Stomach (tissue), 9 donors: Measurements from ENCODE around the gene RPE. TPM values are rescaled to one million over a fixed set of nuclear protein-coding genes. Genes with fewer than 3 reads are reported as not detected.

Source experiments
- DNase-seq, 2 donors: peaks; one replicate each; pipeline versions ENCODE4 v3.0.0 to v3.0.0-alpha.2; 2013 to 2019
- H3K27ac ChIP-seq, 5 donors: fragments of 200-600 bp in 4 of 5; sonication (generic) in 4 of 5; one replicate each; pipeline ENCODE4 v1.5.1; 2013 to 2019; ENCODE audit warnings: mild to moderate bottlenecking in 1 of 5, moderate library complexity in 1 of 5
- H3K27me3 ChIP-seq, 3 donors: fragments of 200-600 bp; sonication (generic); one replicate each; pipeline ENCODE4 v1.5.1; 2017 to 2019; ENCODE audit warnings: mixed run types in 1 of 3
- H3K36me3 ChIP-seq, 4 donors: fragments of 200-600 bp; sonication (generic); 1 replicate in 3 of 4; 2 replicates in 1 of 4; pipeline ENCODE4 v1.5.1; 2016 to 2019
- H3K4me1 ChIP-seq, 4 donors: fragments of 200-600 bp; sonication (generic); one replicate each; pipeline ENCODE4 v1.5.1; 2016 to 2019
- H3K4me3 ChIP-seq, 4 donors: fragments of 200-600 bp; sonication (generic) in 3 of 4; one replicate each; pipeline ENCODE4 v1.5.1; 2016 to 2019; ENCODE audit warnings: mild to moderate bottlenecking in 1 of 4
- H3K9me3 ChIP-seq, 4 donors: fragments of 200-600 bp; sonication (generic); one replicate each; pipeline ENCODE4 v1.5.1; 2016 to 2019
- CTCF ChIP-seq, 7 experiments: fragments of 450-650 bp in 4 of 7; fragments of 200-600 bp in 3 of 7; sonication (generic) in 3 of 7; IDR thresholded peaks; one replicate each; pipeline ENCODE4 v1.5.1; 2016 to 2019; ENCODE audit warnings: antibody characterized with exemption in 7 of 7, control low read depth in 2 of 7, mild to moderate bottlenecking in 1 of 7
- EP300 ChIP-seq: sonication (generic); formaldehyde crosslinking; IDR thresholded peaks from one replicate; pipeline ENCODE4 v1.6.1; 2017; ENCODE audit warnings: antibody characterized with exemption
- POLR2A ChIP-seq, 4 donors: fragments of 450-650 bp; IDR thresholded peaks; one replicate each; pipeline ENCODE4 v1.6.1; 2016; ENCODE audit warnings: antibody characterized with exemption in 4 of 4, control low read depth in 2 of 4, mild to moderate bottlenecking in 1 of 4, moderate library complexity in 1 of 4
- POLR2AphosphoS5 ChIP-seq, 3 donors: sonication (generic); formaldehyde crosslinking; IDR thresholded peaks; one replicate each; pipeline ENCODE4 v1.6.1; 2016; ENCODE audit warnings: antibody characterized with exemption in 3 of 3
- WGBS, 5 donors: extraction: QIAGEN DNeasy Blood & Tissue Kit in 3 of 5; methylation state at CpG; one replicate each; pipeline versions ENCODE4 v1.1.5 to v1.1.7; 2013 to 2018; 5-methylcytosine and 5-hydroxymethylcytosine counted together
- intact Hi-C: fragments of 100-400 bp; cut with DNase I; formaldehyde crosslinking; loops from one replicate; pipeline ENCODE4 v1.15.1; 2023; ENCODE audit warnings: low total_unique reads
- polyA plus RNA-seq, 3 donors: library from polyadenylated mRNA; stranded (reverse); fragments of 200-250 nt; gene quantifications; one replicate each; pipeline ENCODE4 v1.2.3, GENCODE V29; 2013
- total RNA-seq, 5 donors: library from RNA; depleted of rRNA; stranded (reverse); fragments of >200 nt; gene quantifications; one replicate each; pipeline versions ENCODE4 v1.1.0 to v1.2.3, GENCODE V29; 2014 to 2016
- donor health status: healthy with polysubstance abuse.
- donor health status: Bipolar disorder and iron deficiency.
- donor health status: healthy.

Gene RPE
- total and polyA plus RNA-seq, 8 donors, result 1.2 to 91.2 (median 20.5) TPM

DNA sequence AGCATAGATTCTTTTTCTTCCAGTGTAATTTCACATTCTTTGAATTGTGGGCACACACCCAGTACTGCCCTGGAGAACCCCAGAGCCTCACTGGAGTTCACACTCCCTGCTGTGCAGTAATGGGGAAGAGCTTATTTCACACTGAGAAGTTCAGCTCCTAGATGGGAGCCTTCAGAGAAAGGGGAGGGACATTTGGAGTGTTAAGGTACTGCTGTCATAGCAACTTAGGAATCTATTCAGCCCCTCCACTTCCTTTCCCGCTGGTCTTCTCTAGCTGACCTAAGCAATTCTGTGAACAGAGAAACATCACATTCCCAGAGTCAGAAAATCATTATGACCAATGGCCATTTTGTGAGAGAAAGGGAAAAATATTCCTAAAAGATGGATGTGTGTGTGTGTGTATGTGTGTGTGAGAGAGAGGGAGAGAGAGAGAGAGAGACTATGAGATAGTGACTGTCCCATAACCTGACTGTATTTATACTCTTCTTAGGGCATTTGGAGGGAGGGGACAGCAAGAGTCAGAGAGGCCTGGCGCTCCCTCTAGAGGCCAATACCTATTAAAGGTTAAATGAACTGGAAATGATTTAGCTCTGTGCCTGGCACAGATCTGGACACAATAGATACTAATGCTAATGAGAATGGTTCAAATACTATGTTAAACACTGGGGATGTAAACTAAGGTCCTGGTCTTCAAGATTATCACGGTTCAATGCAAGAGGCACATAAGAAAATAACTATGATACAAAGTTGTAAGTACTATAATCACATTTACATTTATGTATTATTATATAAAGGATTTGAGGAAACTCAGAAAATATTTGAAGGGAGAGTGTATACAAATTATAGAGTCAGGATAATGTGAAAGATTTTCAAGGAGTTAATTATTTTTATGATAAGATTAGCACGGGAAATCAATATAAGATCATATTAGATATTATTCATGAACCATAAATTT is 41.5 kb upstream of the RPE start:
- intact Hi-C loops, result no loop called here
- Histone ChIP-seq H3K9me3 (no peaks in the 10 kb centered on the region), H3K27ac (peak overlapping the region in 1 of 5 donors; percentile 7), H3K36me3 (no peaks in the 10 kb centered on the region), H3K27me3 (no peaks in the 10 kb centered on the region), H3K4me3 (no peak overlapping the region), H3K4me1 (peaks cover 0 to 17% (median 10%) of the 10 kb centered on the region in 4 donors)
- WGBS, 5 donors, result 14 to 22% (median 18%) methylated on average over 4 of the region's 4 CpGs
- DNase-seq, result peak; percentile 61 to 79
- TF ChIP-seq POLR2AphosphoS5 (IDR thresholded peaks at IDR 0.05) (no peak), CTCF (IDR thresholded peaks at IDR 0.05) (peak in 5 of 7 experiments; percentile 16 to 55 (median 48)), EP300 (no peak), POLR2A (IDR thresholded peaks at IDR 0.05) (no peak)

DNA sequence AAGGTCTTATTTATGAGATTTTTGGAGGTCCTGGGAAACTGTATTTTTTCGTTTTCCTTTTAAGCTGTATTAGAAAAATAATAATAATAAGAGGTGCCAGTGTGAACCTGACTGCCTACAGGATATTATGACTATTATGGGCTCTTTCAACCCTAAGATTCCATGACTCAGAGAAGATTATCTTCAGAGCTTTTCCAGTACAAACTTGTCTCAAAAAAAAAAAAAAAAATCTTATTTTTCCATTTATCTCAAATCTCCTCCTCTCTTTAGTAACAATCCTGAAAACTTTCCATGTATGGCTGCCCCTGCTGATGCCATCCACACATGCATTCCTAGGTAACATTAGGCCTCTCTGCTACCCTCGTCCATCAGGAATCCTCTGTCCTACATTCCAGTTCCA is 36.7 kb upstream of the RPE start:
- H3K27ac ChIP-seq, result no peak overlapping the region
- no peaks in the 10 kb centered on the region for H3K9me3 ChIP-seq
- TF ChIP-seq EP300 (no peak), POLR2A (IDR thresholded peaks at IDR 0.05) (no peak), CTCF (IDR thresholded peaks at IDR 0.05) (no peak), POLR2AphosphoS5 (IDR thresholded peaks at IDR 0.05) (no peak)
- no peak overlapping the region for H3K4me3 ChIP-seq
- intact Hi-C loops, result no loop called here
- no peaks in the 10 kb centered on the region for H3K36me3 ChIP-seq
- H3K27me3 ChIP-seq, result no peaks in the 10 kb centered on the region
- DNase-seq, result no peak
- peaks cover 0 to 5% (median 3%) of the 10 kb centered on the region in 4 donors for H3K4me1 ChIP-seq
- WGBS, 5 donors, result 73 to 87% (median 83%) methylated on average over 2 of the region's 2 CpGs

DNA sequence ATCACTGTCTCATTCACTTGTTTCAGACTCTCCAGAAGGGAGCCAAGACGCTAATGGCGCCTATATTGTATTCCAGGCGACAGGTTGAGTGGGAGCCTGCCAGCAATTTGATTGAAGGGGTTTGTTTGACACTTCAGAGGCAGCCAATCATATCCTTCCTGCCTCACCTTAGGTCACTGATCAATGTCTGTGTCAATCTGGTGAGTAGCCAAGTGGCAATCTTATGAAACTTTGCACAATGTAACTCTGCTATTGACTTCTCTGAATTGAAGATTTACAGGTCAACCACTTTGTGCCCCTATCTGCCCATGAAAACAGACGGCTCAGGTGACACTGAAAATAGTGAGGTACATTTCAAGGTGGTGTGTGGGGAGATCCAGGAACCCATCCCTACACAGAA is 32.7 kb upstream of the RPE start:
- no peaks in the 10 kb centered on the region for H3K4me1 ChIP-seq
- no peak overlapping the region for H3K27ac ChIP-seq
- intact Hi-C loops, result no loop called here
- no peaks in the 10 kb centered on the region for H3K9me3 ChIP-seq
- no peak for TF ChIP-seq POLR2A (IDR thresholded peaks at IDR 0.05)
- TF ChIP-seq EP300, result no peak
- TF ChIP-seq CTCF (IDR thresholded peaks at IDR 0.05), result no peak
- TF ChIP-seq POLR2AphosphoS5 (IDR thresholded peaks at IDR 0.05), result no peak
- no peaks in the 10 kb centered on the region for H3K27me3 ChIP-seq
- no peak overlapping the region for H3K4me3 ChIP-seq
- DNase-seq, result no peak
- H3K36me3 ChIP-seq, result no peaks in the 10 kb centered on the region
- WGBS, 5 donors, result 80 to 92% (median 84%) methylated on average over 4 of the region's 4 CpGs

GRCh38 chr2:209970271-209970670 is 32.2 kb upstream of the RPE start:
- H3K27ac ChIP-seq, result no peak overlapping the region
- intact Hi-C loops, result no loop called here
- no peak overlapping the region for H3K4me3 ChIP-seq
- no peaks in the 10 kb centered on the region for H3K36me3 ChIP-seq
- no peaks in the 10 kb centered on the region for H3K27me3 ChIP-seq
- no peaks in the 10 kb centered on the region for H3K4me1 ChIP-seq
- no peak for DNase-seq
- TF ChIP-seq EP300 (no peak), POLR2AphosphoS5 (IDR thresholded peaks at IDR 0.05) (no peak), POLR2A (IDR thresholded peaks at IDR 0.05) (no peak), CTCF (IDR thresholded peaks at IDR 0.05) (no peak)
- no peaks in the 10 kb centered on the region for H3K9me3 ChIP-seq
- WGBS, 5 donors, result 50 to 60% (median 53%) methylated on average over 2 of the region's 2 CpGs
